ENCODE measurements around the gene SPTLC2.

- TF ChIP-seq POLR2A (IDR thresholded peaks at IDR 0.05) (no peak), CTCF (IDR thresholded peaks at IDR 0.05) (no peak)
These were observed 25.3 kb upstream of the SPTLC2 start for GRCh38 chr14:77641534-77642341.

Data from ovary (tissue), 3 donors.